ENCODE data around the gene FLNB. TPM values are rescaled to one million over a fixed set of nuclear protein-coding genes. Genes with fewer than 3 reads are reported as not detected.

The FLNB gene
- total RNA-seq, 1 donor, result 274 TPM

GRCh38 chr3:58062472-58062871 lies 54.2 kb downstream of the FLNB start:
- Histone ChIP-seq H4K20me1 (ENCODE audit: insufficient read depth, low read length) (peaks cover 5% of the 10 kb centered on the region), H2AFZ (ENCODE audit: low read length) (no peak overlapping the region), H3K9me3 (ENCODE audit: low read depth, low read length) (no peaks in the 10 kb centered on the region), H3K79me2 (ENCODE audit: insufficient read depth, low read length) (peaks cover 71% of the 10 kb centered on the region), H3K36me3 (ENCODE audit: insufficient read depth, low read length) (no peaks in the 10 kb centered on the region), H3K4me2 (ENCODE audit: insufficient read depth, low read length) (peak overlapping the region; percentile 16), H3K27me3 (ENCODE audit: insufficient read depth, low read length) (no peaks in the 10 kb centered on the region), H3K27ac (ENCODE audit: low read depth, low read length) (no peak overlapping the region), H3K4me1 (ENCODE audit: insufficient read depth, low read length) (peaks cover 68% of the 10 kb centered on the region), H3K4me3 (ENCODE audit: insufficient read depth, low read length) (no peak overlapping the region)
- DNase-seq (ENCODE audit: insufficient read length, low spot score, missing footprints), result no peak
- no peak for TF ChIP-seq CTCF (IDR thresholded peaks at IDR 0.05; ENCODE audit: extremely low read depth, low read depth, low read length)

- TF ChIP-seq CTCF (IDR thresholded peaks at IDR 0.05; ENCODE audit: extremely low read depth, low read depth, low read length), result no peak
- H4K20me1 ChIP-seq (ENCODE audit: insufficient read depth, low read length), result peaks cover 5% of the 10 kb centered on the region
- peak; percentile 27 for DNase-seq (ENCODE audit: insufficient read length, low spot score, missing footprints)
- H3K27me3 ChIP-seq (ENCODE audit: insufficient read depth, low read length), result no peaks in the 10 kb centered on the region
- H3K9me3 ChIP-seq (ENCODE audit: low read depth, low read length), result no peaks in the 10 kb centered on the region
- peak overlapping the region; percentile 21 for H3K27ac ChIP-seq (ENCODE audit: low read depth, low read length)
- peaks cover 68% of the 10 kb centered on the region for H3K4me1 ChIP-seq (ENCODE audit: insufficient read depth, low read length)
- peak overlapping the region; percentile 16 for H3K4me2 ChIP-seq (ENCODE audit: insufficient read depth, low read length)
- no peak overlapping the region for H3K4me3 ChIP-seq (ENCODE audit: insufficient read depth, low read length)
- no peak overlapping the region for H2AFZ ChIP-seq (ENCODE audit: low read length)
- peaks cover 69% of the 10 kb centered on the region for H3K79me2 ChIP-seq (ENCODE audit: insufficient read depth, low read length)
- no peaks in the 10 kb centered on the region for H3K36me3 ChIP-seq (ENCODE audit: insufficient read depth, low read length)
Measured at GRCh38 chr3:58063022-58063815, 55.0 kb downstream of the FLNB start.

- no peak for DNase-seq (ENCODE audit: insufficient read length, low spot score, missing footprints)
- no peak for TF ChIP-seq CTCF (IDR thresholded peaks at IDR 0.05; ENCODE audit: extremely low read depth, low read depth, low read length)
- peaks cover 73% of the 10 kb centered on the region for H3K79me2 ChIP-seq (ENCODE audit: insufficient read depth, low read length)
- H3K4me3 ChIP-seq (ENCODE audit: insufficient read depth, low read length), result no peak overlapping the region
- H3K36me3 ChIP-seq (ENCODE audit: insufficient read depth, low read length), result no peaks in the 10 kb centered on the region
- H3K27ac ChIP-seq (ENCODE audit: low read depth, low read length), result peak overlapping the region; percentile 15
- H4K20me1 ChIP-seq (ENCODE audit: insufficient read depth, low read length), result peaks cover 9% of the 10 kb centered on the region
- H3K27me3 ChIP-seq (ENCODE audit: insufficient read depth, low read length), result no peaks in the 10 kb centered on the region
- H3K4me1 ChIP-seq (ENCODE audit: insufficient read depth, low read length), result peaks cover 50% of the 10 kb centered on the region
- H2AFZ ChIP-seq (ENCODE audit: low read length), result no peak overlapping the region
- H3K4me2 ChIP-seq (ENCODE audit: insufficient read depth, low read length), result no peak overlapping the region
- H3K9me3 ChIP-seq (ENCODE audit: low read depth, low read length), result no peaks in the 10 kb centered on the region
Measured at GRCh38 chr3:58064923-58065638, 56.9 kb downstream of the FLNB start.

GRCh38 chr3:58065700-58066167 lies 57.5 kb downstream of the FLNB start:
- peaks cover 9% of the 10 kb centered on the region for H4K20me1 ChIP-seq (ENCODE audit: insufficient read depth, low read length)
- no peak for DNase-seq (ENCODE audit: insufficient read length, low spot score, missing footprints)

More at GRCh38 chr3:58065700-58066167, 57.5 kb downstream of the FLNB start:
- Histone ChIP-seq H2AFZ (ENCODE audit: low read length) (no peak overlapping the region), H3K79me2 (ENCODE audit: insufficient read depth, low read length) (peaks cover 74% of the 10 kb centered on the region), H3K27me3 (ENCODE audit: insufficient read depth, low read length) (no peaks in the 10 kb centered on the region), H3K36me3 (ENCODE audit: insufficient read depth, low read length) (no peaks in the 10 kb centered on the region), H3K9me3 (ENCODE audit: low read depth, low read length) (no peaks in the 10 kb centered on the region), H3K4me3 (ENCODE audit: insufficient read depth, low read length) (no peak overlapping the region), H3K4me2 (ENCODE audit: insufficient read depth, low read length) (no peak overlapping the region), H3K4me1 (ENCODE audit: insufficient read depth, low read length) (peaks cover 48% of the 10 kb centered on the region), H3K27ac (ENCODE audit: low read depth, low read length) (peak overlapping the region; percentile 15)
- TF ChIP-seq CTCF (IDR thresholded peaks at IDR 0.05; ENCODE audit: extremely low read depth, low read depth, low read length), result no peak
